Endometrial microvascular endothelial cells (primary cell): Measurements from ENCODE around the gene XPR1. TPM values are rescaled to one million over a fixed set of nuclear protein-coding genes. Genes with fewer than 3 reads are reported as not detected.

ENCODE experiments used
- in situ Hi-C: cut with HindIII; loops from 2 replicates; pipeline ENCODE4 v1.10.0; 2017; ENCODE audit warnings: low sequenced_read_pairs, low pct_unique_long_range_greater_than_20kb; ENCODE audit errors: inconsistent ontology term
- total RNA-seq: library from RNA; depleted of rRNA; stranded (reverse); fragments of >200 nt; gene quantifications from one replicate; pipeline ENCODE4 v1.2.3, GENCODE V29; 2015; ENCODE audit errors: inconsistent ontology term

Gene XPR1
- total RNA-seq, 1 donor from 2014 or later, result 25.2 TPM

- in situ Hi-C loops, result no loop called here
These were observed 284.9 kb downstream of the XPR1 start for GRCh38 chr1:180916771-180917170.

GRCh38 chr1:180917306-180918065, 285.7 kb downstream of the XPR1 start:
- in situ Hi-C loops, result no loop called here

- in situ Hi-C loops, result no loop called here
These were observed 286.7 kb downstream of the XPR1 start for GRCh38 chr1:180918519-180918918.

- in situ Hi-C loops, result no loop called here
These were observed 287.4 kb downstream of the XPR1 start for GRCh38 chr1:180919183-180919700.

- in situ Hi-C loops, result no loop called here
These were observed 288.4 kb downstream of the XPR1 start for GRCh38 chr1:180920193-180920592.

- in situ Hi-C loops, result no loop called here
These were observed 288.9 kb downstream of the XPR1 start for GRCh38 chr1:180920702-180921101.

- in situ Hi-C loops, result no loop called here
These were observed 289.6 kb downstream of the XPR1 start for GRCh38 chr1:180921386-180921785.

- in situ Hi-C loops, result no loop called here
These were observed 290.2 kb downstream of the XPR1 start for GRCh38 chr1:180921891-180922630.

GRCh38 chr1:180922631-180923015, 290.8 kb downstream of the XPR1 start:
- in situ Hi-C loops, result no loop called here

GRCh38 chr1:180923021-180923841, 291.4 kb downstream of the XPR1 start:
- in situ Hi-C loops, result no loop called here

- in situ Hi-C loops, result no loop called here
These were observed 292.1 kb downstream of the XPR1 start for GRCh38 chr1:180923887-180924286.

GRCh38 chr1:180924939-180925338, 293.1 kb downstream of the XPR1 start:
- in situ Hi-C loops, result no loop called here

- in situ Hi-C loops, result no loop called here
These were observed 293.7 kb downstream of the XPR1 start for GRCh38 chr1:180925471-180926051.

GRCh38 chr1:180926164-180926981, 294.6 kb downstream of the XPR1 start:
- in situ Hi-C loops, result no loop called here

- in situ Hi-C loops, result no loop called here
These were observed 295.5 kb downstream of the XPR1 start for GRCh38 chr1:180927348-180927747.

GRCh38 chr1:180927841-180928240, 296.0 kb downstream of the XPR1 start:
- in situ Hi-C loops, result no loop called here

GRCh38 chr1:180928331-180929230, 296.8 kb downstream of the XPR1 start:
- in situ Hi-C loops, result no loop called here
